ENCODE measurements around the gene GALNT2. TPM values are rescaled to one million over a fixed set of nuclear protein-coding genes. Genes with fewer than 3 reads are reported as not detected.
A peak's percentile ranks its signal among the peaks of the same experiment; 100 is the strongest.

GALNT2 gene
- total and polyA plus RNA-seq, 9 of the 15 experiments (the other 6 are each of a cell fraction or from before 2014, with no cell fraction given): 1.6 to 106 (median 51.9) TPM

DNA sequence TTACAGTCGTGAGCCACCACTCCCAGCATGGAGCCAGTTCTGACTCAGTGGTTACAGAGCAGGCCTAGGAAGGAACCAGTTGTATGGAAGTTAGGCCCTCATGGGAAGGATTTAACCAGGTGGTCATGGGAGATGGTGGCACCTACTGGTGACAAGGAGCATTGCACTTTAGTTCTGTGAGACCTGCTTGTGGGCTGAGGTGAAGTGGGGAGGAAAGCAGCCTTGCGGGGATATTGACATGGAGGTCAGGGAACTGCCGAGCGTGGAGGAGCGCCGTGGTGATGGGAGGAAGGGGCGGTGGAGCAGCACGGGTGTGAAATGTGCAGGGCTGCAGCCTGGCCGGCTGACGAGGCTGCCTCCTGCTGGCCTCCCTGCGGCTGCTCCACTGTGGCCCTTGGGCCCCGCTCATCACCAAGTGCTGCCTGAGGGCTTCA is 100.4 kb downstream of the GALNT2 start (continued):
- TF ChIP-seq CBX3 (IDR thresholded peaks at IDR 0.05; ENCODE audit: borderline replicate concordance in 1 of 2, low read length in 2 of 2): peak in 1 of 2 experiments; percentile 99; a peak in 2 of 3 replicates
- no peak for TF ChIP-seq RBM22 (IDR thresholded peaks at IDR 0.05; ENCODE audit: low read depth, low read length, poor library complexity, severe bottlenecking)
- TF ChIP-seq ESRRA (IDR thresholded peaks at IDR 0.05; ENCODE audit: borderline replicate concordance, low read depth): peak; percentile 50; the same call in 1 of the 2 replicates
- TF ChIP-seq NR2C1 (IDR thresholded peaks at IDR 0.05): no peak
- peak; percentile 16; the same call in 1 of the 2 replicates for TF ChIP-seq NR2C1 (tag; IDR thresholded peaks at IDR 0.05)
- no peak for TF ChIP-seq PRMT5 (CRISPR knock-in tag; IDR thresholded peaks at IDR 0.05)
- no peak for TF ChIP-seq SNIP1 (IDR thresholded peaks at IDR 0.05; ENCODE audit: low read depth)
- TF ChIP-seq SRSF1 (IDR thresholded peaks at IDR 0.05; ENCODE audit: low read depth, low read length): no peak
- TF ChIP-seq KDM4B (IDR thresholded peaks at IDR 0.05; ENCODE audit: borderline replicate concordance in 2 of 2, low read depth in 1 of 2): 0 out of 4 replicates have a peak, but pooled peaks of 1 of the 2 experiments have one; percentile 45
- no peak for TF ChIP-seq TAF1 (IDR thresholded peaks at IDR 0.05; ENCODE audit: control insufficient read depth, extremely low read depth, insufficient read depth, low read length, severe bottlenecking)
- TF ChIP-seq PML (IDR thresholded peaks at IDR 0.05; ENCODE audit: low read length): no peak
- TF ChIP-seq CHD2 (IDR thresholded peaks at IDR 0.05; ENCODE audit: low read depth, low read length): no peak
- TF ChIP-seq U2AF1 (optimal IDR thresholded peaks at IDR 0.05; ENCODE audit: low read depth, low read length): no peak
- TF ChIP-seq, protein P1, sequence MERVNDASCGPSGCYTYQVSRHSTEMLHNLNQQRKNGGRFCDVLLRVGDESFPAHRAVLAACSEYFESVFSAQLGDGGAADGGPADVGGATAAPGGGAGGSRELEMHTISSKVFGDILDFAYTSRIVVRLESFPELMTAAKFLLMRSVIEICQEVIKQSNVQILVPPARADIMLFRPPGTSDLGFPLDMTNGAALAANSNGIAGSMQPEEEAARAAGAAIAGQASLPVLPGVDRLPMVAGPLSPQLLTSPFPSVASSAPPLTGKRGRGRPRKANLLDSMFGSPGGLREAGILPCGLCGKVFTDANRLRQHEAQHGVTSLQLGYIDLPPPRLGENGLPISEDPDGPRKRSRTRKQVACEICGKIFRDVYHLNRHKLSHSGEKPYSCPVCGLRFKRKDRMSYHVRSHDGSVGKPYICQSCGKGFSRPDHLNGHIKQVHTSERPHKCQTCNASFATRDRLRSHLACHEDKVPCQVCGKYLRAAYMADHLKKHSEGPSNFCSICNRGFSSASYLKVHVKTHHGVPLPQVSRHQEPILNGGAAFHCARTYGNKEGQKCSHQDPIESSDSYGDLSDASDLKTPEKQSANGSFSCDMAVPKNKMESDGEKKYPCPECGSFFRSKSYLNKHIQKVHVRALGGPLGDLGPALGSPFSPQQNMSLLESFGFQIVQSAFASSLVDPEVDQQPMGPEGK (CRISPR knock-in tag; IDR thresholded peaks at IDR 0.05; ENCODE audit: borderline replicate concordance): no peak
- TF ChIP-seq, protein P2, sequence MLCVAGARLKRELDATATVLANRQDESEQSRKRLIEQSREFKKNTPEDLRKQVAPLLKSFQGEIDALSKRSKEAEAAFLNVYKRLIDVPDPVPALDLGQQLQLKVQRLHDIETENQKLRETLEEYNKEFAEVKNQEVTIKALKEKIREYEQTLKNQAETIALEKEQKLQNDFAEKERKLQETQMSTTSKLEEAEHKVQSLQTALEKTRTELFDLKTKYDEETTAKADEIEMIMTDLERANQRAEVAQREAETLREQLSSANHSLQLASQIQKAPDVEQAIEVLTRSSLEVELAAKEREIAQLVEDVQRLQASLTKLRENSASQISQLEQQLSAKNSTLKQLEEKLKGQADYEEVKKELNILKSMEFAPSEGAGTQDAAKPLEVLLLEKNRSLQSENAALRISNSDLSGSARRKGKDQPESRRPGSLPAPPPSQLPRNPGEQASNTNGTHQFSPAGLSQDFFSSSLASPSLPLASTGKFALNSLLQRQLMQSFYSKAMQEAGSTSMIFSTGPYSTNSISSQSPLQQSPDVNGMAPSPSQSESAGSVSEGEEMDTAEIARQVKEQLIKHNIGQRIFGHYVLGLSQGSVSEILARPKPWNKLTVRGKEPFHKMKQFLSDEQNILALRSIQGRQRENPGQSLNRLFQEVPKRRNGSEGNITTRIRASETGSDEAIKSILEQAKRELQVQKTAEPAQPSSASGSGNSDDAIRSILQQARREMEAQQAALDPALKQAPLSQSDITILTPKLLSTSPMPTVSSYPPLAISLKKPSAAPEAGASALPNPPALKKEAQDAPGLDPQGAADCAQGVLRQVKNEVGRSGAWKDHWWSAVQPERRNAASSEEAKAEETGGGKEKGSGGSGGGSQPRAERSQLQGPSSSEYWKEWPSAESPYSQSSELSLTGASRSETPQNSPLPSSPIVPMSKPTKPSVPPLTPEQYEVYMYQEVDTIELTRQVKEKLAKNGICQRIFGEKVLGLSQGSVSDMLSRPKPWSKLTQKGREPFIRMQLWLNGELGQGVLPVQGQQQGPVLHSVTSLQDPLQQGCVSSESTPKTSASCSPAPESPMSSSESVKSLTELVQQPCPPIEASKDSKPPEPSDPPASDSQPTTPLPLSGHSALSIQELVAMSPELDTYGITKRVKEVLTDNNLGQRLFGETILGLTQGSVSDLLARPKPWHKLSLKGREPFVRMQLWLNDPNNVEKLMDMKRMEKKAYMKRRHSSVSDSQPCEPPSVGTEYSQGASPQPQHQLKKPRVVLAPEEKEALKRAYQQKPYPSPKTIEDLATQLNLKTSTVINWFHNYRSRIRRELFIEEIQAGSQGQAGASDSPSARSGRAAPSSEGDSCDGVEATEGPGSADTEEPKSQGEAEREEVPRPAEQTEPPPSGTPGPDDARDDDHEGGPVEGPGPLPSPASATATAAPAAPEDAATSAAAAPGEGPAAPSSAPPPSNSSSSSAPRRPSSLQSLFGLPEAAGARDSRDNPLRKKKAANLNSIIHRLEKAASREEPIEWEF (CRISPR knock-in tag; IDR thresholded peaks at IDR 0.05): no peak
- TF ChIP-seq ZNF140 (CRISPR knock-in tag; IDR thresholded peaks at IDR 0.05): no peak
- peak; percentile 4; the same call in 1 of the 2 replicates for TF ChIP-seq TAL1 (IDR thresholded peaks at IDR 0.05)
- peak; percentile 32; the same call in 1 of the 2 replicates for TF ChIP-seq MIER1 (IDR thresholded peaks at IDR 0.05; ENCODE audit: low read depth)
- TF ChIP-seq, protein P3, sequence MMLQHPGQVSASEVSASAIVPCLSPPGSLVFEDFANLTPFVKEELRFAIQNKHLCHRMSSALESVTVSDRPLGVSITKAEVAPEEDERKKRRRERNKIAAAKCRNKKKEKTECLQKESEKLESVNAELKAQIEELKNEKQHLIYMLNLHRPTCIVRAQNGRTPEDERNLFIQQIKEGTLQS (IDR thresholded peaks at IDR 0.05): no peak
- TF ChIP-seq, protein P3 (CRISPR knock-in tag; conservative IDR thresholded peaks at IDR 0.05): no peak
- 0 out of 2 replicates have a peak, but pooled peaks have one; percentile 22 for TF ChIP-seq TEAD4 (IDR thresholded peaks at IDR 0.05; ENCODE audit: low read length)
- TF ChIP-seq TEAD4 (CRISPR knock-in tag; IDR thresholded peaks at IDR 0.05; ENCODE audit: borderline replicate concordance): no peak

Data from K562 (cell line).